GM21447 (cell line): Measurements from ENCODE around the gene IFIH1.

Source experiments
- ATAC-seq: cut with Tn5 transposase; IDR thresholded peaks from one replicate; pipeline ENCODE4 v1.9.1; 2021; ENCODE audit not compliant: unreplicated experiment

The IFIH1 gene

DNA sequence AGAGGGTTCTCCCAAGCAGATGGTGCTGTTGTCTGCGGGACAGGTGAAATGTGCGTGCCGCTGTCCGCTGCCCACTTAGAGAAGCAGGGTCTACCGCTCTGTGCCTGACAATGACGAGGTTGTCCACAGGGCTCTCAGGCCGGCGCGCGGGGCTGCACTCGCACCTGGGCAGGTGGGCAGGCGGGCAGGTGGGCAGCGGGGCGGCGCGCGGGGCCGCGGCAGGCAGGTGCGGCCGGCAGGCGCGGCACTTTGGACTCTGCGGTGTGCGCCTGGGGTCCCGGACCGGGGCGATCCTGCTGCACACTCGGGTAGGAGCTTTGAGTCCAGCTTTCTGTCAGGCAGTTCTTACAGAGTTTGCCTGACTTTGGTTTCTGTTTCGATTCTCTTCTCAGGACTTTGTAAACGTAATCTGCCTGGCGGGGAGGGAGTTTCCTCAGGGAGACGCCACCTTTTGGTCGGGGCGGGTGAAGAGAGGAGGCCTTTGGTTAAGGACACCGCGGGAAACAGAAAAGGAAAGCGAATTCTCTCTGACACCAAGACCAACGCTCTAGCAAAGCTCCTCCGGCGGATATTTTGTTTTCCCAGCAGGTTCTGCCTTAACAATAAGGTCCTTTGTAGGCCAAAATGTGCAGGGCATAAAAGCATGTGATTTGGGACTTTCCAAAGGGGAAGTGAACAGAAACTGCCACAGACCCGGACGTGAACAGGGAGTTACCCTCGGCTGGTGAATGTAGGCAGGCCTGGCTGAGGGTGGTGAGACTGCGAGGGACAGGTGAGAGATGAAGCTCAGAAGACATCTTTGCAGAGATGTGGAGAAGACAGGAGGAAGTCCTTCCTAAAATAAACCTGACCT, at the start of gene IFIH1:
Gene IFIH1 (minus strand): TSS at position 357 of the 853 bp plus-strand sequence. CDS start 377 bp downstream, outside the sequence.
- peak; percentile 82 for ATAC-seq

- ATAC-seq: no peak
Observed at GRCh38 chr2:162365392-162365791, 46.9 kb upstream of the IFIH1 start.

DNA sequence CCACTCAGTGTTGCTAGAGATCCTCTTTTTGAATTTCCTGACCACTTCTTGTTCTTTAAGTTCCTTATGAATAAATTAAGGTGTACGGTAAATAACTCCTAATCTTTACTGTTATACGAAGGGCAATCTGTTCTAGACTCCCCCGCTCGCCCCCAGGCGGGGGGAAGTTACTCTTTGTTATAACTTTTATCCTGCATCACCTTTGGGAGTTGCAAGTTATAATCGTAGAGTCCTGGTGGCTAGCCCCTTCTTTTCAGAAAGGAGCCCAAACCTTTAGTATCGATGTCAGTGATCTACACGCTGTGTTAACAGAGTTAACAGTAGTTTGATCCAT, 26.1 kb upstream of the IFIH1 start:
- ATAC-seq: no peak

- ATAC-seq: peak; percentile 98
Observed at GRCh38 chr2:162343824-162344616, 25.5 kb upstream of the IFIH1 start, which contains the start of gene GCA. Gene GCA (plus strand): TSS chr2:162344132. CDS start chr2:162344249, 117 bp downstream.

GRCh38 chr2:162343492-162343823, 25.0 kb upstream of the IFIH1 start:
- ATAC-seq: no peak

DNA sequence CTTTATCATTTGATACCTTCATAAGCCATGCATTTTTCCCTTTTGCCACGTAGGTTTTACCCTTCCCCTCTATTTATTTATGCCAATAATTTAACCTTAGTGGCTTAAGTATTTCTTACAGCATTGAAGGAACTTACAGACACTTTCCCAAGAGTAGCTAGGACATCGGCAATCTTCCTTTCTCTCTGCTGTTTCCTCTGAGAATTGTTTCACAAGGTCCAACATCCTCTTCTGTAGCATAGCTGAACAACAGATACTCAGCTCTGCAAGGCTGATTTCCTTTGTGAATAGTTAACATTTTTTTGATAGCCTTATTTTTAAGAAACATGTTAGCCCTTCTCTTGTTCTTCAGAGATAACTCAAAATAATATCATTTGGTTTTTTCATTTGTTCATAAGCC, 24.4 kb upstream of the IFIH1 start:
- no peak for ATAC-seq

DNA sequence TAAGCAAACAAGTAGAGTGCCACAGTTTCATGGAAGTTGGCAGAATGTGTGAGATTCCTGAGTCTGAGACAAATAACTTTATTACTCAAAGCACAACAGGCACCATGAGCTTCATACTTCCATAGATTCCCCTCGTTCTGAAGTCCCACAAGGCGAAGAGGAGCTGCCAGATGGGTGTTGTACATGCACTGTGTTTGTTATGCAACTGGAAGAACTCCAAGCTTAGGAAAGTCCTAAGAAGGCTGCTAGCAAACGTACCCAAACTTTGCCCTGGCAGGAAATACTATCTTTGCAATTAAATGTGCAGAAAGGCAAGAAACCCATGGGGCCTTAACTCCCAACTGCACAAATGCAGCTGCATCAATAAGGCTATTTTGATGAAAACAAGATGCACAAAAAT, 23.8 kb upstream of the IFIH1 start:
- no peak for ATAC-seq

- ATAC-seq: no peak
Observed at GRCh38 chr2:162340822-162341221, 22.3 kb upstream of the IFIH1 start.

GRCh38 chr2:162337868-162338267, 19.4 kb upstream of the IFIH1 start:
- no peak for ATAC-seq

DNA sequence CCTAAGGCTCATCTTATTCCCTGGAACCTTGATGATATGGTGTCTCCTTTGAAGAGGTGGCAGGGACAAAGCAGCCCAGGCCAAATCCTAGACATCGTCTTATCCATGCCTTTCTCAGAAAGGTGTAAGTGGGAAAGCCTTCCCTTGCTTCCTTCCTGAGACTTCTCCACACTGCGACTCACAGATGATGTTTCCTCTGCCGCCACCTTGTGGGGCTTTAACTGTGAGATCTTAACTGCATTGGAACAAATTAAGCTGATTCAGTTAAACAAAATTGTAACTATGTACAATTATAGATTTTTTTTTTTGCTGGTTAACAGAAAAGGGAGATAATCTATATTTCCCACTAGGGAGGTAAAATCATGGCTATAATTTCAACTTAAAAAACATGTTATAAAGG, 15.5 kb upstream of the IFIH1 start:
- ATAC-seq: peak; percentile 74

GRCh38 chr2:162330881-162331280, 12.4 kb upstream of the IFIH1 start:
- no peak for ATAC-seq

GRCh38 chr2:162328424-162329157, 10.1 kb upstream of the IFIH1 start:
- ATAC-seq: peak; percentile 89

GRCh38 chr2:162327806-162328205, 9.3 kb upstream of the IFIH1 start:
- no peak for ATAC-seq

DNA sequence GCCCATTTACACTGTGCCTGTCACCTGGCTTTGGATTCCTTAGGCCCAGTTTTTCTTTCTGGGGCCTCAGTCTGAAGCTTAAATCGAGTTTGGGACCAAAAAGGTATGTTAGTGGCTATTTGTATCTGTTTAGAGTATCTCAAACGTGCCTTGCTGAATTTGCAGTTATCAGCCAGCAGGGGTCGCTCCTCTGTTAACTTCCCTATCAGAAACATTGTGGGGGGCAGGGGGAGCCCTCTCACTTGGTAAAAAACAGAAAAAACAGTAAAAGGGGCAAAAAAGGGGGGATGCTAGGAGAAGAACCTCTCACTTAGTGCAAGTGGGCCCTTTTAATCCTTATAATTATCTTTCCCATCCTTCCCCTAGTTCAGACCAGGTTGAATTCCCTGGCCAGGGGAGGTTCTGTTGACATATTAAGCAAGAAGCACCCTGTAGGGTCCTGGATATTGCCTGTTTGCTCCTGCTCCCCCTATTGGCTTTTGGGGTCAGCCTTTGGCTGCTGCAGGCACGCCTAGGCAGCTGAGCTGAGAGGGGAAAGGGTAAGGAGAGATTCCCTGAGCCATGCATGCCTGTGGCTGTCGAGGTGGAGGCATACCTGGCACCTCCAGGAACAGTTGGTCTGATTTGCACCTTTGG, 8.8 kb upstream of the IFIH1 start:
- no peak for ATAC-seq

- ATAC-seq: no peak
Observed at GRCh38 chr2:162324953-162325352, 6.5 kb upstream of the IFIH1 start.

- no peak for ATAC-seq
Observed at GRCh38 chr2:162320864-162321517, 2.5 kb upstream of the IFIH1 start.

- ATAC-seq: peak; percentile 5
Observed at GRCh38 chr2:162317861-162318327, 590 bp downstream of the IFIH1 start.

- ATAC-seq: no peak
Observed at GRCh38 chr2:162317058-162317742, 1.3 kb downstream of the IFIH1 start.

DNA sequence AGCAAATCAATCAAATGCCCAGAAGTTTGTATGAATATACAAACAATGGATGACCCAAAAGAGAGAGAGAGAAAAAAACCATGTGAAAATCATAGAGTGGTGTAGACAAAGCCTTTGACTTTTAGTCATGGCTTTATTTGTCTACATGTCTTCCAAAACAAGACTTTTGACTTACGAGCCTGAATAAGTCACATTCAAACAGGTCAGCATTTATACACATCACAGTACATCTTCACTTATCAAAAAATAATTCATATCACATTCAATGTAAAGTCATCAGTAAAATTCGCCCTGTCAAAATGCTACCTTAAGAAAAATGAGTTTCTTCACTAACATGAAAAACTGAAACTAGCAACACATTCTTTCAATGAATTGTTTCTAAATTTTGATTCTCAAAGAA, 1.9 kb downstream of the IFIH1 start:
- ATAC-seq: no peak

GRCh38 chr2:162315938-162316337, 2.5 kb downstream of the IFIH1 start:
- ATAC-seq: no peak
